GM19395 (cell line): ENCODE data around the gene RALGPS1.

Source experiments
- ATAC-seq: cut with Tn5 transposase; IDR thresholded peaks from one replicate; pipeline ENCODE4 v1.9.1; 2021; ENCODE audit warnings: mild to moderate bottlenecking, moderate library complexity; ENCODE audit not compliant: unreplicated experiment

The RALGPS1 gene

DNA sequence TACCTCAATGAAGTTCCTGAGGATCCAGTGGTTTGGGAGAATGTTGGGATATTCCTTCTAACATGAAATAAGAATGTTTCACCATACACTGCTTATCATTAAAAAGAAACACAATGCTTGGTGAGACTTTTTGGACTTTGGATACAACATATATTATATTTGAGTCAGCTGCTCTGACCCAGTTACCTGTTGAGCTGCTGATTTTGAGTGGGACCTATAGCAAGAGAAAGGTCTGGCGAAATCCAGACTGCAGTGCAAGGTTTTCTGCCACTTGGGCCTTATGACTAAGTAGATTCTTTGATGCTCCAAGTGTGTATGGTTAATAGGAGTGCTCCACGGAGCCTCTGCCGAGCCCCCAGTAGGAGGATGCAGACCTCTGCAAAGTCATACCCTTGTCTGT lies 10.0 kb upstream of the RALGPS1 start:
- no peak for ATAC-seq

DNA sequence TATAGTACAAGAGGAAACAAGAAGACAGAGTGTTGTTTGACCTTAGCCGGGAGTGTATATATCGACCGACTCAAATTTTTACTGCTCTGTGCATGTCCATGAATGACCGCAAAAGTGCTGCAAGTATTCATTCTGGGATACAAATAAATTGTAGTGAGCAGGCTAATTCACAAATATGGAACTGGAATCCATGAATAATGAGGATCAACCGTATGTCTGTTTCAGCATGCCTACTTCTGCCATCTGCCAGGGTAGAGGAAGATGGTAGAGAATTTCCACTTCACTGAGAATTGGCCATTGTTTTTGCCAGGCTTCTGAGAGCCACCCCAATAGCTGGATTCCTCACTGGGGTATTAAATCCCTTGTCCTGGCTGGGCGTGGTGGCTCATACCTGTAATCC lies 8.5 kb upstream of the RALGPS1 start:
- ATAC-seq: no peak

DNA sequence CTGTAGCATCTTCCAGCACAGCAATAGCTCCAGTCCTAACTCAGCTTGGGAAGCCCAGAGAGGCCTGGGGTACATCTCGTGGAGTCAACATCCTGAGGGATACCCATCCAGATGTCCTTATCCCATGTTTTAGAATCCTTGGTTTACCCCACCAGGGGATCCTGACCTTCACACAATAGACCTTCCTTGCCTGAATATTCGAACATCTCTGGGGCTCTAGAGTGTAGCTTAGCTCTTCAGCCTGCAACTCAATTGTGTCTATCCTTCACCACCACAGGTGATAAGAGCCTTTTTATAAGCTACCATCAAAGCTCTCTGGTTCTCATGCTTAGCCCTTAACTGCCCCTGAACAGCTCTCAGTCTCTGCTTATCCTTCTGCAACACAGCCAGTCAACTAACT lies 7.5 kb upstream of the RALGPS1 start:
- ATAC-seq: no peak

DNA sequence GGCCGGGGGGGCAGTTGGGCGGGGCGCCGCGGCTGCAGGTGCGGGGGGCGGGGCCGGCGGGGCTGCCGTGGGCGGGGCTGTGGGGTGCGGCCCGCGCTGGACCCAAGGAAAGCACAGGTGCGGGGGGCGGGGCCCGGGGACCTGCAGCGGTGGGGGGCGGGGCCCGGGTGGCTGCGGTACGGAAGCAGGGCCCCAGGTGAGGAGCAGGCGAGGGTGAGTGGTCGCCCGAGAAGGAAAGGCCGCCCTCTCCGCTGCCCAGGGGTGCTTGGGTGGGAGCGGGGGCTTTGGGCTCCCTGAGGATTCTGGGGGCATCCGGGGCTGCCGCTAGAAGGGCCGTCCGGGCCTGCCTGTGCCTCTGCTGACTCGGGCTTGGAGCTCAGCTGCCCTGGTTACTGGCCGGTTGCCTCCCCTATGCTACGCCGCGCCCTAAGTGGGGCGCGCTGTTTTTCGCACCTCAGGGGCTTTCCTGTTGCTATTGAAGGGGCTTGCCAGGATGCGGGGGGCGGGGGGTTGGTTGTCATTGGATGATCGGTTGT lies 767 bp downstream of the RALGPS1 start:
- no peak for ATAC-seq

DNA sequence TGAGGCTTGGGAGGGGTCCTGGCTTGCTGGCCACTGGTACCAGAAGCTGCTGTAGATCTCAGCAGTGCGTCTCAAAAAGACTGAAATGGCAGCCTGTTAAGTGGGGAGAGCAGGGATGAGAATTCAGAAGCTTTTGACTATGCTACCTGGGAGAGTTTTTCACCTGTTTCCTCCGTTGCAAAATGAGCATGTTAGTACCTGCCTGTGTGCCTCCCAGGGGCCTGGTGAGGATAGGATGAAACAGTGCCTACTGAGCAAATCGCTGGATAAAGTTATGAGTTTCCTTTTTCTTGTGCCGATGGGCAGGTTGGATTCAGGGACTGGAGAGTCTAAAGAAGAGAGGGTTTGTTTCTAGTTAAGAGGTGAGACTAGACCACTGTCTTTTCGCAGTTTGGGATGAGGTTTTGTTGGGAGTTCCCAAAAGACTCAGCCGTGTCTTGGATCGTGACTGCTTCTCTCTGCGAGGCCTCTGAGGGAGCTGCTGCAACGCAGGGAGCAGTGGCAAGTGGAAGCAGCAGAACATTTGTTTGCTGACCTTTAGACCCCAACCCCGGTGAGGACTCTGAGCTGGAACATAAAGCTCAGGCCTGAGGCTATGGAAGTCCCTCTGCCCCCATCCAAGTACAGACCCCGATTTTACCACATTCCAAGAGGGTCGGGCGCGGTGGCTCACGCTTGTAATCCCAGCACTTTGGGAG lies 1.4 kb downstream of the RALGPS1 start:
- no peak for ATAC-seq

DNA sequence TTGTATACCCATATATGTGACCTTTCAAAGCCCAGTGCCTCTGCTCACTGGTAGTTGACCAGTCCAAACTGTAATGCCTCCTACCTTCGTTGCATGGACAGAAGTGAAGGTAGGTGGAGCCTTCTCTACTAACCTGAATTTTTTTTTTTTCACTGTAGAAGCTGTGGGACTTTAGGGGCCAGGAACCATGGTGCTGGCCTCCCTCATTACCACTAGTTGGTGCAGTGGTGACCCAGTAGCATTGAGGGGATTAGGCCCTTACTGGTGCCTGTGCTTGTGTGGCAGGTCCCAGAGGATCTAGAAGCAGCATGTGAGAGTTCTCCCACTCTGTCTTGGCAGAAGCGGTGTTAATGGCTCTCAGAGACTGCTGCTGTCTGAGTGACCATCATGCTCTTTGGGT lies 2.3 kb downstream of the RALGPS1 start:
- ATAC-seq: no peak

DNA sequence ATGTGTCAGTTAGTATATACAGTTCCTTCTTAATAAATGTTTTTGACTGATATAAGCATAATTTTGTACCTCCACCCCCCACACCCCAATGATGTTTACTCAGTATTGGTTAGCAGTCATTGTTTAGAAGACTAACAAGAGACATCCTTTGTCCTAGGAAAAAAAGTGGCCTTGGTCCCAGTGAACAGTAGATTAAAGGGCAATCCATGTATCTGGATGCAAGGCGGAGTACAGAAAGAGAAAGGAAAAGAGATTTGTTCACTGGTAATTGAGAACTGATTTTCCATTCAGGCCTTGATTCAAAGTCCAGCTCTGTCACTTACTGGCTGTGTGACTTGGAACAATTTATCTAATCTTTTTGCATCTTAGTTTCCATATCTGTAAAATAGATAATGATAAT lies 4.6 kb downstream of the RALGPS1 start:
- ATAC-seq: no peak

DNA sequence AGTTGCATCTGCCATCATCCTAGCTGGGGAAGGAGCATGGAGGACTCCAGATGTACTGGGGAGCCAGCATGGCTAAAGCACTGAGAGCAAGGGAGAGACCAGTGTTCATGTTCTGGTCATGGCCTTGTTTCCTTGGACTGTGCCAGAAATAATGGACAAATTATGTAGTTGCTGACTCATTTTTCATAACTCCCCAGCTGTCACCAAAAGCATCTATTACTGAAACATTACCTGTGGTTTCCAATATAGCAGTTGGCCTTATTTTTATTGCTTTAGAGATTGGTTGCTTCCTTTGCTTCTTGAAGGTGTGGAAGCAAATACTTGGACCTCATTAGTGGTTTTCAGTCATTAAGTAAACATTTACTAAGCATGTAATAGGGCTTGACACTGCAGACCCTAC lies 11.3 kb downstream of the RALGPS1 start:
- ATAC-seq: no peak

DNA sequence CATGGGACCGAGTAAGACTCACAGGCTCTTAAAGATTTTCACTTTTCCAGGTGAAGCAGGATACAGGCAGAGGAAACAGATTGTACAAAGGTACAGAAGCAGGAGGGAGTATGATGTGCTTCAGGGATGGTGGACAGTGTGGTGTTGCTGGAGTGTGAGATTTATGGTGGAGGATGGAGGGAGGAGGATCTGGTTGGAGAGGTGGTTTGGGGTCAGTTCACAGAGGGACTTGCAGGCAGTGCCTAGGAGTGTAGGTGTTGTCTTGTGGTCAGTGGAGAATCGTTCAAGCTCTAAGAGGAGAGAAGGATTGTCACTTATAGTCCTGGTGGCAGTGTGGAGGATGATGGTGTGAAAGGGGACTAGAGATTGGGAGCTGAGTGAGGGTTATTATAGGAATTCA lies 11.8 kb downstream of the RALGPS1 start:
- no peak for ATAC-seq

DNA sequence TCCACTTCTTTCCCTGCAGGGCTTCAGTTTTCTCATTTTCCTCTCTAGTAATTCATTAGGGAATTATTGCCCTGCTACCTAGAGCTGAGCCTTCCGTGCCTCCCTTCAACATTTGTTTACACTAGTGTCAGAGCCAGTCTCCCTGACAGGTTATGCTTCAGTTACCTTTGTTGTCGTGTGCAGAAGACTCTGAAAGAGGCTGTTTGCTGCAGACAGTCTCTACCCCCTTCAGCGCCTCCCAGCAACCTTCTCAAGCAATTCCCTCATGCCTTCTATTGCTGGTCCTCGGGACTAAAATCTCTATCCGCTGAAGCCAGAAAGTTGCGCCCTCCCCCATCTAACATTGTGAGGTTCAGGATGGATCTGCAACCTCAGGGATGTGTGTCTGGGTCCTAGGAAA lies 12.8 kb downstream of the RALGPS1 start:
- ATAC-seq: no peak

DNA sequence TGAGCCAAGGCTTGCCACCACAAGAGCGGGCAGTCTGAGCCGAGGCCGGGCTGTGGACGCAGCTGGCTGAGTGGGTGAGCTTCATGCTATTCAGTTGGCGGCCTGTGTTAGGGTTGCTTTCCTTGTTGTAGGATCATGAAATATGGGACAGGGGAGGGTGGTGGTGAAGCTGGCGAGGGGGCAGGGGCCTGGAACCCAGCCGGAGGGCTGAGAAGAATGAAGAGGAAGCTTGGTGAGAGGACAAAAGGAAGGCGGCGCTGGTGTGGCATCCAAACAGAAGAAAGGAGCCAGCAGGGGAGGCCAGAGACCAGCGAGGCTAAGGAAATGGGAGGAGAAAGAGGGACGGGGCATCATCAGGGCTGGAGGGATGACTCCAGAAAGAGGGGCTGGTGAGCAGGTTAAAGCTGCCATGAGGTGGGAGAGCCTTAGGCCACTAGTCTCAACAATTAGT lies 18.3 kb downstream of the RALGPS1 start:
- no peak for ATAC-seq

DNA sequence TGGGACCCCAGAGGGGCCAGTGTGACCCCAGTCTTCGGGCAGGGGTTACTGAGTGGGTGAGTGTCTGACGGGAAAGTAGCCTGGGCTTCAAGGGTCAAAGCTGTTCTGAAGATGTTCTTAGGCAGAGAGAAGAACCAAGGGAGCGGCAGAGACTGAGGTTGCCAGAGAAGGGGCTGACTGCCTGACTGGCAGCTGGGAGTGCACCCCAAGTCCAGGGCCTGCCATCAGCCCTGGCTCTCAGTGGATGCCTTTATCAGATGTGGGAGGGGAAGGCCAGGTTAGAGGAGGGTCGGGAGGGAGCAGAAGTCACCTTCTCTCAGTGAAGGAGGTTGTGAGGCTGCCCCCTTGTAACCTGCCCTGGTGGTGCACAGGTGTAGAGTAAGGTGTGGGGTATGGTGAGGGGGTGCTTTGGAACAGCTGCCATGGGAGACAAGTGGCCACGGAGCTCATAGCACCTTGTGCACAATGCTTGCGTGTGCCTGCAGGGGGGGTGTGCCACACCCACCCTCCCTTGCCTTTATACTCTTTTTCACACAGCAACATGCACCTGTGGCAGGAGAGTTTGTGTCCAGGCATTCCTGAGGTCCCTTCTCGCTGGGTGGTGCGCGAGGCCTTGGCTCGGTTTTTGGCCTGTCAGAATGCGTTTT lies 18.9 kb downstream of the RALGPS1 start:
- no peak for ATAC-seq

DNA sequence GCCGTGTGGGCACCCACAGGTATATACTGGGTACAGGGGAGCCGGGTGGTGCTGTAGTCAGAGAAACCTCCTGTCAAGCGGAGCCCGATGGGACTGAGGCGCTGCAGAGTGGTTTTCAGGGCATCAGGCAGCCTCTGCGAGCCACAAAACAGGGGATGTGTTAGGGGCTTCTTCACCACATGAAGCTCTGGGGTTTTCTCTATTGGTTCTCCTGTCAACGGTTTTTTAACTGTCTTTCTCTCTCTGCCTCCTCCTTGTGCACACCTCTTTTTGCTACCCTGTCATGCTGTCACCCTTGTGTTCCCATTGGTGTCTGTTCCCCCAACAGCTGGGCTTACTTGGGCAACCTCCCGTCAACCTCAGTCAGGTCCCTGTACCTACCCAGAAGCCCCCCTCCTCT lies 19.9 kb downstream of the RALGPS1 start:
- ATAC-seq: no peak

DNA sequence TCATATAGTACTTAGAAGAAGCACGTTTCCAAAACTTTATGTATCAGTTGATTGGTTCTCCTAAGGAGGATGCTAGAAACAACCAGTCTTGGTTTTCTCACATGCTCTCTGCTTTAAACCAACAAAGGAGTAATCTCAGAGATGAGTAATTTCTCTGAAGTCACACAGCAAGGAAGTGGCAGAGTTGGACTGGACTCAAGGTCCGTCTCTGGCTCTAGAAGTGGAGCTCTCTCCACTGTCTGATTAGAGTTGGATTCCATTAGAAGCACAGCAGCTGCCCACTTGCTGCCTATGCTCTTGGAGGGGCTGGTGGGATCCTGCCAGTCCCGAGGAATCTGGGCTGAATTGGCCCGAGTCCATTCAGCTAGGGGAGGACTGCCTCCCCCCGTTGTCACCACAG lies 21.0 kb downstream of the RALGPS1 start:
- no peak for ATAC-seq

DNA sequence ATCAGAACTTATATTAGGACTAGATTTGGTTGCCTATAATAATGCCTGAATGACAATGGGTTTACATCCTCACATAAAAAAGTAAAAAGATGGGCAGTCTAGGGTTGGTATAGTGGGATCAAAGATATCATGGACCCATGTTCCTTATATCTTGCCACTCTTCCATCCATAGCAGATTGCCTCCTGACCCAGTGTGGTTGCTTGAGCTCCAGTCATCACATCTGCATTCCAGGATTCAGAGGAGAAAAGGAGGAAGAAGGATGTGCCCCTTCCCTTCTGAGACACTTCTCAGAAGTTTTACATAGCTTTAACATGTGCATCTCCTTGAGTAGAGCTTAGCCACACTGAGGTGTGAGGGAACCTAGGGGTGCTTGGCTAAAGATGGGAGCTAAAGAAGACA lies 22.9 kb downstream of the RALGPS1 start:
- ATAC-seq: no peak

DNA sequence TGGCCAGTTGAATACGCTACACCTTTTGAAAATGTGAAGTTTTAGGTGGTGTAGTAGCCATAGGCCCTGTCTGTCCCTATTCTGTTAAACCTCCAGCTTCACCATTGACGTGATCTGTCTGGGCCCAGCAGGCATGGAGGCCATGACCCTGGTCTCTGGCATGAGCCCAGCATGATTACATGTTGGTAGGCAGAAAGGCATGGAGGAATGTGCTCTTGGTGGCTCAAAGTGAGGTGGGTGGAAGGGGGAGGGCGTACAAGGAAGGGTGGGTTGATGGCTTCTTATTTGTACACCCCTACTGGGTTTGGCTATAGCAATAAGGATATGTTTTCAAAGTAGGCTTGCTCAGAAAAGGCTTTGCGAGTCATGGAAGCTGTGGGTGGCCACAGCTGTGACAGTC lies 23.7 kb downstream of the RALGPS1 start:
- ATAC-seq: no peak

DNA sequence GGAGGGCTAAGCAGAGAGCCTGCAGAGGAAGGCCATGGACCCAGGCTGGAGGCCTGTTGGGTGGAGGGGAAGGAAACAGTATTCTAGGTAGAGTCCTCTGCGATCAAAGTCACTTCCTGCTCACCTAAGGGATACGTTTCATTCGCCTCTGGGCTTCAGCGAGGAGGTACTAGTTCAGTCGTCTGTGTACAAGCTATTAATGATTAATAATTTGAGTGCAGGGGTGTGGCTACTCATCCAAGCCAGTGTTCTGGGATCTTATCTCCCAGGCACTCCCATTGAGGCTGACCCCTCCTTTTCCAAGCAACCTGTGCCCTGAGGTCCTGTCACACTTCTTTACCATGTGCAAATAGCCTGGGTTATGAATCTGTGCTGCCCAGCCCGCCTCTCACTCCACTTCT lies 25.2 kb downstream of the RALGPS1 start:
- ATAC-seq: no peak

DNA sequence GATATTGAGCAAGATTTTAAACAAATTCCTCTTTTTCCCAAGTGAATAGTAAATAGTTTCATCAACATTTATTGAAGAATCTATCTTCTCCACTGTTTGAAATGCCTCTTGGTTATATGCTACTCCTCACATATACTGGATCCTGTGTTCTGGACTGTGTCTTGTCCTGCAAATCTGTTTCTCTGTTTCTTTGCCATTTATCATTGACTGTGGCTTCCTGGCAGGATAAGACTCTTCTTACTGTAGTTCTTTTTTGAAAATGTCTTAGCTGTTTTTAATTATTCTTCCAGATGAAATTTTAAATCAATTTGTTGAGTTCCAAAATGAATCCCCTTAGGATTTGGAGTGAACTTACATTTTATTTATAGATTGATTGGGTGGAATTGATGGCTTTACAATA lies 27.8 kb downstream of the RALGPS1 start:
- ATAC-seq: no peak

DNA sequence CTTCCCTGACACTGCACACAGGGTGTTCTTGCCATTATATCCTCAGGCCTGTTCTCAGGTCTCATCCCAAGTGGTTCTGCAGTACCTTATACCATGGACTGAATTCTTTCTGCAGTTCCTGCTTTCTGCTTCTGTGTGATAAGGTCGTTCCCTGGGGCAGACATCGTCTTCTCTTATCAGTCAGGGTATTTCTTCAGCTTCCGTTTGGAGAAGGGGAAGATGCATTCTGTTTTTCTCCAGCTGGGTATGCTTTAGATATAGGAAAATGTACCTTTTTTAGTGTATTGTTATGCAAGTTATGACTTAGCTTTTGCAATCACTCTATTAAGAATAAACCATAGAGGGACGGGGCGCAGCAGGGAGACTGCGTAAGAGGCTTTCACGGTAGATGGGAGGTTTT lies 31.1 kb downstream of the RALGPS1 start:
- ATAC-seq: no peak

DNA sequence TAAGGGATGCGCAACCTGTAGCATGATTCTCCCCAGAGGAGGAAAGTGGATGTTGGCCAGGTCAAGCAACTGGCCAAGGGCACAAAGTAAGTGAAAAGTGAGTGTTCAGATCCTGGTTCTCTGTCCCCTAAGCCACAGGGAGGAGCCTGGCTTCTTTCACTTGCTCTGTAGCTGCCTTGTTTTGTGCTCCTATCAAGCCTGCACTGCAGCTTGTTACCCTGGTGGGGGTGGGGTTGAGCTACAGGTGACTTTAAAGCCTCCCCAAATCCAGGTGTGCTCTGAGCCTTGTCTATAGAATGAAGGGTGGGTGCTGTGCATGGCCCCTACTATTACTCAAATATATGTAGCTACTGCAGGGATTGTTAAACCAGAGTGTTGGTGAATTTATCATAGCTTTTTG lies 32.9 kb downstream of the RALGPS1 start:
- ATAC-seq: no peak

DNA sequence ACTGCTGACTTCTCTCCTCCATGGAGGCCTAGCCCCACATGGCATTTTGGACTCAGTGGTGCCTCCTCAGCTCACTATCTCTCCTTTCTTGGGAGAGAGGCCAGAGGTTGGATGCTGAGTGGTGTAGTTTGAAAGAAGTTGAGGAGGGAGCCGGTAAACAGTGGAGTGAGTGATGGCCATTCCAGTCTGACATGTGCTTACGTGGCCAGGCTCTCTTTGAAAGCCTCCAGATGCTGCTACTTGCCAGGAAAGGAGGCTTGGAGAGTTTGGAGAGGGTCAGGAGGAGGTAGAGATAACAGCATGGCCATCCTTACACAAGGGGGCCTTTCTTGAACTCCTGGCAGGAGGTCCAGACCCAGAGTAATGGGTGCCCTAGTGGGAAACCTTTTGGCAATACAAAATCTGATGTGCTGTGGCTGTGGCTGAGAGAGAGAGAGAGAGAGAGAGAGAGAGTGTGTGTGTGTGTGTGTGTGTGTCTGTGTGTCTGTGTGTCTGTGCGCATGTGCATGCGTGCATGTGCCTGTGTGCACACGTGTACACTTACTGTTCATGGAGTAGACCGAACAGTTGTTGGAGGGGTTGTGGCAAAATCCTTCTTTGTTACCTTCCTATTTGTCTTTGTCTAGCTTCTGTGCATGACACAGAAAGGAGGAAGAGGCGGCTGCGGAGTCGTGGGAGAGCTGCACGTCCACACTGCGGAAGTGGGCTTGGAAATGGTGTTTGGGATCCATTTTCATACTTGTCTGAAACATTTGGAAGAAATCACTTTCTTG lies 37.8 kb downstream of the RALGPS1 start:
- ATAC-seq: no peak
